GM04503 (cell line): Measurements from ENCODE around the gene CAMK2G.
"Not testable (repeated sequence)": the region's sequence is repeated elsewhere in the genome, so short reads cannot be mapped to it uniquely, and the experiment has no call there.

ENCODE experiments used
- DNase-seq: peaks from one replicate; pipeline ENCODE4 v3.0.0-alpha.2; 2012; ENCODE audit warnings: low read depth

CAMK2G gene

GRCh38 chr10:73874267-73875138, at the start of gene CAMK2G:
TSS of gene CAMK2G (minus strand) at chr10:73874555. CDS start at chr10:73874461, 94 bp downstream.
- DNase-seq, result no peak

GRCh38 chr10:73922864-73923133, 48.4 kb upstream of the CAMK2G start:
- no peak for DNase-seq

GRCh38 chr10:73922007-73922863, 47.9 kb upstream of the CAMK2G start:
- DNase-seq, result no peak

DNA sequence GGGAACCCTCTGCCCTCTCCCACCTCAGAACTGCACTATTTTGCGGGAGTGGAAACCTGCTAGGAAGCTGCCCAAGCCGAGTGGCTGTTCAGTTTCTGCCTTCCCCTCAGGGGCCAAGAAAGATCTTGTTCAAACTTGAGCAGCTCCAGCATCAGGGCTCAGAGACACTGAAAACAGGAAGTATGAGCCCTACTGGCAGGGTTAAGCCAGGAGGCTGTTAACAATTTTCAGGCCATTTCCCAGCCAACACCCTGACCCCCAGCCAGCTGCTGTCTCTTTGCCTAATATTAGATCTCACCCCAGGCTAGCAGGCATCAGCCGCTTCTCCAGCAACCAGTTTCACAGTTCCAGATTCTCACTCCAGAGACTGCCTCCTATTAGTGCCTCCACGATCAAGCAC, 45.7 kb upstream of the CAMK2G start:
- no peak for DNase-seq

DNA sequence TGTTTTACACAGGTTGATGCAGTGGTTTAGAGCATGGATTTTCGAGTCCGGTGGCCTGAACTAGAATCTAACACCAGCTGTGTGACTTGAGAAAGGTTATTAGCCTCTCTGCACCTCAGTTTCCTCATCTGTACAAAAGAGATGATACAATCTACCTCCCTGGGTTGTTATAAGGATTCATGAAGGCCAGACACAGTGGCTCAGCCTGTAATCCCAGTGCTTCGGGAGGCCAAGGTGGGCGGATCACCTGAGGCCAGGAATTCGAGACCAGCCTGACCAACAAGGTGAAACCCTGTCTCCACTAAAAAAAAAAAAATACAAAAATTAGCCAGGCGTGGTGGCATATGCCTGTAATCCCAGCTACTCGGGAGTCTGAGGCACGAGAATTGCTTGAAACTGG, 45.1 kb upstream of the CAMK2G start:
- not testable (repeated sequence) for DNase-seq

DNA sequence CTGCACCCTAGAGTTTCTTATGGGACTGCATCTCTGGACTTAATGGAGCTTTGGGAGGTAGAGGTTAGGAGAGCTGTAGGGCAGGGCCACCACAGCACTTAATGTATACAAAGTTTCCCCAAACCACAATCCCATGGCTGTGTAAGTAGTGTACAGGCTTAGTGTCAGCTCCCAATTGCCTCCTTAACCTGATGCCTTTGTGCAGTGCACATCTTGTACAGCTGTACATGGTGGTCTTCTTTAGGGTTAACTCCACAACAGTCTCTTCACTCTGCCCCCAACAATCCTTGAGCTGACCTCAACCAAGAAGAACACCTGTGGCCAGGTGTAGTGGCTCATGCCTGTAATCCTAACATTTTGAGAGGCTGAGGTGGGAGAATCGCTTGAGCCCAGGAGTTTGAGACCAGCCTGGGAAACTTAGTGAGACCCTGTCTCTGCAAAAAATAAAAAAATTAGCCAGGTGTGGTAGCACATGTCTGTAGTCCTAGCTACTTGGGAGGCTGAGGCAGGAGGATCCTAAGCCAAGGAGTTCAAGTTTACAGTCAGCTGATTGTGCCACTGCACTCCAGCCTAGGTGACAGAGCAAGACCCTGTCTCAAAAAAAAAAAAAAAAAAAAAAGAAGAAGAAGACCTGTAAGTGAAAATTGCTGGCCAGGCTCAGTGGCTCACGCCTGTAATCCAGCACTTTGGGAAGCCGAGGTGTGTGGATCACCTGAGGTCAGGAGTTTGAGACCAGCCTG, 43.4 kb upstream of the CAMK2G start:
- no peak for DNase-seq

DNA sequence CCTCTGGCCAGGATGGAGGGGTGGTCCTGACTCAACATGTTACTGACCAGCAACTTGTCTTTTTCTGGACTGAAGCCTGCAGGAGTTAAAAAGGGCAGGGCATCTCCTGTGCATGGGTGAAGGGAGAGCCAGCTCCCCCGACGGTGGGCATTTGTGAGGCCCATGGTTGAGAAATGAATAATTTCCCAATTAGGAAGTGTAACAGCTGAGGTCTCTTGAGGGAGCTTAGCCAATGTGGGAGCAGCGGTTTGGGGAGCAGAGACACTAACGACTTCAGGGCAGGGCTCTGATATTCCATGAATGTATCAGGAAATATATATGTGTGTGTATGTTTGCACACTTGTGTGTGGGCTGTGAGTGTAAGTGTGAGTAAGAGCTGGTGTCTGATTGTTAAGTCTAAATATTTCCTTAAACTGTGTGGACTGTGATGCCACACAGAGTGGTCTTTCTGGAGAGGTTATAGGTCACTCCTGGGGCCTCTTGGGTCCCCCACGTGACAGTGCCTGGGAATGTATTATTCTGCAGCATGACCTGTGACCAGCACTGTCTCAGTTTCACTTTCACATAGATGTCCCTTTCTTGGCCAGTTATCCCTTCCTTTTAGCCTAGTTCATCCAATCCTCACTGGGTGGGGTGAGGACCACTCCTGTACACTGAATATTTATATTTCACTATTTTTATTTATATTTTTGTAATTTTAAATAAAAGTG, 42.6 kb upstream of the CAMK2G start:
- no peak for DNase-seq

- DNase-seq, result no peak
These were observed 41.0 kb upstream of the CAMK2G start for GRCh38 chr10:73915206-73915851.

GRCh38 chr10:73914036-73914435, 39.7 kb upstream of the CAMK2G start:
- DNase-seq, result no peak

DNA sequence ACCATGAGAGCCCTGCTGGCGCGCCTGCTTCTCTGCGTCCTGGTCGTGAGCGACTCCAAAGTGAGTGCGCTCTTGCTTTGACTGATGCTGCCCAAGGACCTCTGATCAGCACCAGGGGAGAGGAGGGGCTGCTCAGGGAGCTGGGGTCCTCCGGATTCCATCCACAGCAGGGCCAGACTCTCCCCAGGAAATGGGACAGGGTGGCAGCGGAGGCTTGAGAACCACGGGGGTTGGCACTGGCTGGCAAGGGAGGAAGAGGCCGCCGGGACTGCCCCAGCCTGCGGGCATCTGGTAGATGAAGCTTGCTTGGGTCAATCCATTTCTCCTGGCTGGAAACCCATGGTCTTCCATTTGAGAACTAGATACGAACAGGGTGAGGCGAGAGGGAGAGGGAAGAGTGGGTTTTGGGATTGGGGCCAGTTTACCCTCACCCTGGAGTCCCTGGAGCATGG, 37.2 kb upstream of the CAMK2G start:
- DNase-seq, result no peak

GRCh38 chr10:73910764-73911552, 36.6 kb upstream of the CAMK2G start, which contains the start of gene PLAU:
TSS of gene PLAU (plus strand) at chr10:73911132. CDS start at chr10:73911556, 424 bp downstream.
- DNase-seq, result no peak

DNA sequence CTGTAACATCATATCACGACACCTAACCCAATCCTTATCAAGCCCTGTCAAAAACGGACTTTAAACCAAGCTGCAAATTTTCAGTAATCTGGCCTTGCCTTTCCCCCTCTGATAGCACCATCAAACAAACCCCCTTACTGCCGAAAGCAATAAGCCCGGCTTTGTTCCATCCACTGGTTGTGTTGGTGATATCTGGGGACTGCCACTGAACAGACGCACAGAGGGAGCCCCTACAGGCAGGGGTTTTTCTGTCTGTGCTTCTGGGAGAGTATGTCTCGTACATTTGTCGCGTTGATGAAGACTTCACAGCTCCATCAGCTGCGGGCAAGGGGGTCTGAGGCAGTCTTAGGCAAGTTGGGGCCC, 36.0 kb upstream of the CAMK2G start:
- DNase-seq, result no peak

GRCh38 chr10:73909540-73910115, 35.3 kb upstream of the CAMK2G start:
- DNase-seq, result no peak

DNA sequence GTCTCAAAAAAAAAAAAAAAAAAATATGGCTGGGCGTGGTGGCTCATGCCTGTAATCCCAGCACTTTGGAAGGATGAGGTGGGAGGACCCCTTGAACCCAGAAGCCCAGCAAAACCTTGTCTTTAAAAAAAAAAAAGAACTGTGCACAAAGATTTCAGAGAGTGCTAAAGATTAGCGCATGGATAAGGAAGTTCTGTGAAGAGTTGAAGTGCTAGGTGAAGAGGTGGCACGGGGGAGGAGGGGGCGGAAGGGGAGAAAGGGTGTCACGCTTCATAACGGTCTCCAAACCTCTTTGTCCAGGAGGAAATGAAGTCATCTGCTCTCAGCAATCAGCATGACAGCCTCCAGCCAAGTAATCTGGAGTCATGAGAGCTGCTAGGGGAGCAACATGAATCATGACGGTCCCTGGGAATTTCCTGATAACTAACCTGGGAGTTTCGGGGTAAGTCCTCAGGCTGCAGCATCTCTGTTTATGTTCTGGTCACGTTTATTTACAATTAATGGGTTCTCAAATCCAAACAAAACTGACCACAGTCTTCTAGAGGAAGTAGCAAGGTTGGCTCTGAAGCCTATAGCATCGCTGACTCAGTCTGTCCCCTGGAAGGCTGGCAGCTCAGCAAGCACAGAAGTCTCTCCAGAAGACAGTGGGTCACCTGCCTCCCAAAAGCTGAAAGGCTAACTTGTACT, 34.6 kb upstream of the CAMK2G start:
- DNase-seq, result peak; percentile 93

DNA sequence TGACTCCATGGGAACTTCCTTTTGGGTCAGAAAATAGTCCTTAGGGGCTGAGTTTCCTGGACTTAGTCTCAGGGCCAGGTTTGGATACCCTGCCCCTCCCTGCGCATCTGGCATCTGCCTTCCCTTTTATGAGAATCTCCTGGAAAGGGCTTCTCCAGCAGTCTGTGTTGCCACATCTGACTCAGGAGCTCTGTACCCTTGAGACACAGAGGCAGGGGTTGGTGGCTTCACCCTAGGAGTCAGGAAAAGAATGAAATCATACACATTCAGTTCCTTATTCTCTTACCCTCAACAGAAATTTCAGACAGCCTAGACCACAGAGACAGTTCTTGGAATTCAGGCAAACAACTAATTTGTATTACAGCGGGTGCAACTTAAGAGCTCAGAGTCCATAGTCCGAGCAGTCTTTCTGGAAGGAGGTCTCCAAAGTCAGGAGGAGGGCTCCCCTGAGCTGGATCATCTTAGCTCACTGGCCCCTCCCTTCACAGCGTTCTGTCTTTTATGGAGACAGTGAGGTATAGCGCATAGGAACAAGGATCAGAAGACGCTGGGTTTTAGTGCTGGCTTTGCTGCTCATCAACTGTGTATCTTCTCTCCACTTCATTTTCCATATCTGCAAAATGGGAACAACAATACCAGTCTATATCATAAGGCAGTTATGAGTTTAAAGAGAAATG, 33.6 kb upstream of the CAMK2G start:
- DNase-seq, result no peak

DNA sequence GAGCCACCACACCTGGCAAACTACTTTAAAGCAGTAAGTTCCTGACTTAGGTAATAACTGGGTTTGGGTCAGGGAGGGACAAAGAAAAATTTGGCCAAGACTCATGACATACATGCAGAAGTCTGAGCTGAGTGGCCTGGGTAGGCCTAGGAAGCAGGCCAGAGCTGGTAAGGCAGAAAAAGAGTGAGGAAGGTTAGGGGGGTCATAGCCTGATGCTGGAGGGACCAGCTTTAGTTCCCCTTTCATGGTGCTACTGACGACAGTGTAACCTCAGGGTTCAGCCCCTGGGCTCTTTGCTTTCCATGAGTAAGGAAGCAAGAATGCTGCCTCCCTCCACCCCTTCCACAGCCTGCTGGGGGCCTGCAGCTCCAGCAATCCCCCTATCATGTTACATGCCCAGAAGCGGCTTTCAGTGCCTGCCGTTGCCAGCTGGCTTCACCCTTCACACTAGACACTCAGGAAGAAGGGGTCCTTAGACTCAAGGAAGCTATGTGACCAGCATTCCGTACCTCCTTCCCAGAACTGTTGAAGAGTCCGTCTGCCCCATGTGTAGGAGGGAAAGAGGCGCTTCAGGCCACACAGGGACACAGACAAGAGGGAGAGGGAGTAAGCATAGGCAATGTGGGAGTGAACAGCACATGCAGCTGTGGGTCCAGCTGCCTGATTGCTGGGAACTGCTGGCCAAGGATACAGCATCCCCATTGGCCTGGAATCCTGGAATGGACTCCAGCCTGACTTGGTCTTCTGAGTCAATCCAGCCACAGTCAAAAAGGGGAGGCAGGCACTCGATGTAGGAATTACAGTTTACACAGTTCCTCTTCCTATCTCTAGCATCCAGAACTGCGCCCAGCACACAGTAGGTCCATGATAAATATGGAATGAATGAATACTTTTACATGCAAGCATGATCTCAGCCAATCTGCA, 32.4 kb upstream of the CAMK2G start:
- DNase-seq, result peak; percentile 92

- no peak for DNase-seq
These were observed 31.1 kb upstream of the CAMK2G start for GRCh38 chr10:73905256-73906020.
